ENCODE measurements around the gene ATE1. TPM values are rescaled to one million over a fixed set of nuclear protein-coding genes. Genes with fewer than 3 reads are reported as not detected.

ATE1 gene
- total RNA-seq, 1 experiment from 2014 or later = 39.2 TPM

DNA sequence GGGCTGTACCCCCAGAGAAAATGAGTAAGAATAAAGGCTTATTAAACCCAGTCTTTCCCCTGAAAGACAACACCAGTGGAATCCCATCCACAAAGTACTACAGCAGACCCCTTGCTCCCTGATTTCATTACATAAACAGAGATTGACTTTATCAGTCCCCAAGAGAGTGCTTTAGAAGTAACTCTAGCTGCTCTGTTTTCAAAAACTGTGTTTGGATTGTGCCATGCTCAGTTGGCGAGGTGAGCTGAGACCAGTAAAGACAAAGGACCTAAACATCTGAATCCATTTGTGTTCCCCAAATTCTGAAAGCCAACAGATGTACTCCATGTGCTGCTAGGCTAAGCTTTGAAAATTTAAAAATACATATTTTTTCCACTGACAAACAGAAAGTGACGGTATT is 127.0 kb downstream of the ATE1 start:
- no peaks in the 10 kb centered on the region for H4K20me1 ChIP-seq (ENCODE audit: insufficient read depth)
- no peaks in the 10 kb centered on the region for H3K9me2 ChIP-seq (ENCODE audit: insufficient read depth)
- H3K36me3 ChIP-seq (ENCODE audit: control insufficient read depth in 1 of 2, insufficient read depth in 2 of 2, low read length in 2 of 2) = no peaks in the 10 kb centered on the region
- intact Hi-C loops (cut with micrococcal nuclease) = no loop called here
- no peak overlapping the region for H3K4me2 ChIP-seq (ENCODE audit: low read length)
- no peak for DNase-seq (ENCODE audit: low read depth, low spot score)
- H3K9ac ChIP-seq (ENCODE audit: low read length) = no peak overlapping the region
- no peaks in the 10 kb centered on the region for H3K4me1 ChIP-seq (ENCODE audit: control insufficient read depth in 1 of 2, insufficient read depth in 2 of 2, low read length in 2 of 2)
- no TSS peak for BruUV-seq (replicated peaks)
- CTCF ChIA-PET = no interaction called here
- no peaks in the 10 kb centered on the region for H3K27me3 ChIP-seq (ENCODE audit: insufficient read depth, low read length)
- H3K9me3 ChIP-seq (ENCODE audit: control insufficient read depth in 1 of 2, insufficient read depth in 1 of 2, low read depth in 1 of 2, low read length in 2 of 2) = no peaks in the 10 kb centered on the region
- no peak overlapping the region for H3K27ac ChIP-seq (ENCODE audit: low read depth, low read length)
- TF ChIP-seq FOSL1 (IDR thresholded peaks at IDR 0.05; ENCODE audit: low read depth) (no peak), SRF (IDR thresholded peaks at IDR 0.05; ENCODE audit: low read depth) (no peak), SIN3A (IDR thresholded peaks at IDR 0.05; ENCODE audit: low read depth) (no peak), RAD21 (IDR thresholded peaks at IDR 0.05; ENCODE audit: low read depth) (no peak), YY1 (IDR thresholded peaks at IDR 0.05; ENCODE audit: extremely low read depth, insufficient replicate concordance, low read depth, low read length) (no peak), ZNF274 (IDR thresholded peaks at IDR 0.05; ENCODE audit: low read depth, low read length) (no peak), ELF1 (IDR thresholded peaks at IDR 0.05; ENCODE audit: borderline replicate concordance, low read depth) (no peak), CEBPB (IDR thresholded peaks at IDR 0.05; ENCODE audit: low read depth) (no peak)
- TF ChIP-seq, protein P1, sequence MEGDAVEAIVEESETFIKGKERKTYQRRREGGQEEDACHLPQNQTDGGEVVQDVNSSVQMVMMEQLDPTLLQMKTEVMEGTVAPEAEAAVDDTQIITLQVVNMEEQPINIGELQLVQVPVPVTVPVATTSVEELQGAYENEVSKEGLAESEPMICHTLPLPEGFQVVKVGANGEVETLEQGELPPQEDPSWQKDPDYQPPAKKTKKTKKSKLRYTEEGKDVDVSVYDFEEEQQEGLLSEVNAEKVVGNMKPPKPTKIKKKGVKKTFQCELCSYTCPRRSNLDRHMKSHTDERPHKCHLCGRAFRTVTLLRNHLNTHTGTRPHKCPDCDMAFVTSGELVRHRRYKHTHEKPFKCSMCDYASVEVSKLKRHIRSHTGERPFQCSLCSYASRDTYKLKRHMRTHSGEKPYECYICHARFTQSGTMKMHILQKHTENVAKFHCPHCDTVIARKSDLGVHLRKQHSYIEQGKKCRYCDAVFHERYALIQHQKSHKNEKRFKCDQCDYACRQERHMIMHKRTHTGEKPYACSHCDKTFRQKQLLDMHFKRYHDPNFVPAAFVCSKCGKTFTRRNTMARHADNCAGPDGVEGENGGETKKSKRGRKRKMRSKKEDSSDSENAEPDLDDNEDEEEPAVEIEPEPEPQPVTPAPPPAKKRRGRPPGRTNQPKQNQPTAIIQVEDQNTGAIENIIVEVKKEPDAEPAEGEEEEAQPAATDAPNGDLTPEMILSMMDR (IDR thresholded peaks at IDR 0.05 in 2 of 3, conservative IDR thresholded peaks at IDR 0.05 in 1 of 3; ENCODE audit: borderline replicate concordance in 1 of 3, insufficient read depth in 1 of 3, low read depth in 2 of 3, low read length in 2 of 3) = no peak
- TF ChIP-seq, protein P2, sequence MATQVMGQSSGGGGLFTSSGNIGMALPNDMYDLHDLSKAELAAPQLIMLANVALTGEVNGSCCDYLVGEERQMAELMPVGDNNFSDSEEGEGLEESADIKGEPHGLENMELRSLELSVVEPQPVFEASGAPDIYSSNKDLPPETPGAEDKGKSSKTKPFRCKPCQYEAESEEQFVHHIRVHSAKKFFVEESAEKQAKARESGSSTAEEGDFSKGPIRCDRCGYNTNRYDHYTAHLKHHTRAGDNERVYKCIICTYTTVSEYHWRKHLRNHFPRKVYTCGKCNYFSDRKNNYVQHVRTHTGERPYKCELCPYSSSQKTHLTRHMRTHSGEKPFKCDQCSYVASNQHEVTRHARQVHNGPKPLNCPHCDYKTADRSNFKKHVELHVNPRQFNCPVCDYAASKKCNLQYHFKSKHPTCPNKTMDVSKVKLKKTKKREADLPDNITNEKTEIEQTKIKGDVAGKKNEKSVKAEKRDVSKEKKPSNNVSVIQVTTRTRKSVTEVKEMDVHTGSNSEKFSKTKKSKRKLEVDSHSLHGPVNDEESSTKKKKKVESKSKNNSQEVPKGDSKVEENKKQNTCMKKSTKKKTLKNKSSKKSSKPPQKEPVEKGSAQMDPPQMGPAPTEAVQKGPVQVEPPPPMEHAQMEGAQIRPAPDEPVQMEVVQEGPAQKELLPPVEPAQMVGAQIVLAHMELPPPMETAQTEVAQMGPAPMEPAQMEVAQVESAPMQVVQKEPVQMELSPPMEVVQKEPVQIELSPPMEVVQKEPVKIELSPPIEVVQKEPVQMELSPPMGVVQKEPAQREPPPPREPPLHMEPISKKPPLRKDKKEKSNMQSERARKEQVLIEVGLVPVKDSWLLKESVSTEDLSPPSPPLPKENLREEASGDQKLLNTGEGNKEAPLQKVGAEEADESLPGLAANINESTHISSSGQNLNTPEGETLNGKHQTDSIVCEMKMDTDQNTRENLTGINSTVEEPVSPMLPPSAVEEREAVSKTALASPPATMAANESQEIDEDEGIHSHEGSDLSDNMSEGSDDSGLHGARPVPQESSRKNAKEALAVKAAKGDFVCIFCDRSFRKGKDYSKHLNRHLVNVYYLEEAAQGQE (IDR thresholded peaks at IDR 0.05; ENCODE audit: low read depth) = no peak
- TF ChIP-seq, protein P3, sequence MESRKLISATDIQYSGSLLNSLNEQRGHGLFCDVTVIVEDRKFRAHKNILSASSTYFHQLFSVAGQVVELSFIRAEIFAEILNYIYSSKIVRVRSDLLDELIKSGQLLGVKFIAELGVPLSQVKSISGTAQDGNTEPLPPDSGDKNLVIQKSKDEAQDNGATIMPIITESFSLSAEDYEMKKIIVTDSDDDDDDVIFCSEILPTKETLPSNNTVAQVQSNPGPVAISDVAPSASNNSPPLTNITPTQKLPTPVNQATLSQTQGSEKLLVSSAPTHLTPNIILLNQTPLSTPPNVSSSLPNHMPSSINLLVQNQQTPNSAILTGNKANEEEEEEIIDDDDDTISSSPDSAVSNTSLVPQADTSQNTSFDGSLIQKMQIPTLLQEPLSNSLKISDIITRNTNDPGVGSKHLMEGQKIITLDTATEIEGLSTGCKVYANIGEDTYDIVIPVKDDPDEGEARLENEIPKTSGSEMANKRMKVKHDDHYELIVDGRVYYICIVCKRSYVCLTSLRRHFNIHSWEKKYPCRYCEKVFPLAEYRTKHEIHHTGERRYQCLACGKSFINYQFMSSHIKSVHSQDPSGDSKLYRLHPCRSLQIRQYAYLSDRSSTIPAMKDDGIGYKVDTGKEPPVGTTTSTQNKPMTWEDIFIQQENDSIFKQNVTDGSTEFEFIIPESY (IDR thresholded peaks at IDR 0.05; ENCODE audit: extremely low read depth, insufficient replicate concordance, low read length) = no peak
- no peaks in the 10 kb centered on the region for H3K79me2 ChIP-seq (ENCODE audit: insufficient read depth, low read length)
- RAD21 ChIA-PET (ENCODE audit: low non-redundant PET in 1 of 2, low total read pairs in 2 of 2, uncharacterized antibody in 2 of 2, unreplicated experiment in 2 of 2) = no interaction called here
- H2AFZ ChIP-seq (ENCODE audit: low read depth, low read length, poor library complexity, severe bottlenecking) = no peak overlapping the region
- no peak for ATAC-seq
- POLR2A ChIA-PET = no interaction called here
- H3K4me3 ChIP-seq (replicated peaks in 1 of 2; ENCODE audit: low read depth in 1 of 2, low read length in 2 of 2) = no peak overlapping the region

All from HCT116 (cell line).